Retina (tissue), 1 donor: ENCODE measurements around the gene ACAD9.

Source experiments
- DNase-seq: peaks from one replicate; pipeline ENCODE4 v3.0.0-alpha.2; 2016

Gene ACAD9

DNA sequence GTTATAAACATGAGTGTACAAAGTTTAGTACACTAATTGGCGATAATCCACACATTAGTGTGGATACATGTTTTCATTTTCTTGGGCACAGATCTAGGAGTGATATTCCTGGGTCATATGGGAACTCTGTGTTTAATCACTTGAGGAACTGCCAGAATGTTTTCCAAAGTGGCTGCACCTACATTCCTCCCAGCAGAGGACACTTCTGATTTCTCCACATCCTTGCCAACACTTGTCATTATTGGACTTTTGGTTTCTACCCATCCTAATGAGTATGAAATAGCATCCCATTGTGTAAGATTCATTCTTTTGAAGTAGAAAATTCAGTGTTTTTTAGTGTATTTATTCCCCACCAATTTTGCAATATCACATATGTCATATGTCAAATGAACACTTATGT lies 60.8 kb downstream of the ACAD9 start:
- DNase-seq, result no peak

DNA sequence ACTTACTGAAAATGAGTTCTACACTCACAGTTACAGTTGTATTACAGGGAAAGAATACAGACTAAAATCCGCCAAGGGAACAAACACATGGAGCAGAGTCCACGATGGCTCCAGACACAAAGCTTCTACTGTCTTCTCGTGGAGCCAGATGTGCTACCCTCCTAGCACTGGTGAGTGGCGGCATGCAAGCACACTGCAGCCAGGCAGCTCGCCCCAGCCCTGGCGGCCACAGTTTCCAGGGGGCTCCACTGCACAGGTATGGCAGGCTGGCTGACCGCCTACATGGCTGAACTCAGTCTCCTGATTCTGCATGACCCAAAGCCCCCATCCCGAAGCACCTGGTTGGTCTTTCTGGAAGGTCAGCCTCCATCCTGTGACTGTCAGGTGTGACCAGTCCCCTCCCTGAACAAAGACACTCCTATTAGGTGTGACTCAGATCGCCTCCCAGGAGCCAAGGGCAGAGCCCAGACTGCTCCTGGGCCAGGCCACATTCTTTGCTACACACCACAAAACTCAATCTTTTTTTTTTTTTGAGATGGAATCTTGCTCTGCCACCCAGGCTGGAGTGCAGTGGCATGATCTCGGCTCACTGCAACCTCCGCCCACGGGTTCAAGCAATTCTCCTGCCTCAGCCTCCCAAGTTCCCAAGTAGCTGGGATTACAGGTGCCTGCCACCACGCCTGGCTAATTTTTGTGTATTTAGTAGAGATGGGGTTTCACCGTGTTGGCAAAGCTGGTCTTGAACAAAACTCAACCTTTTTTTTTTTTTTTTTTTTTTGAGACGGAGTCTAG lies 62.9 kb downstream of the ACAD9 start:
- DNase-seq, result no peak

DNA sequence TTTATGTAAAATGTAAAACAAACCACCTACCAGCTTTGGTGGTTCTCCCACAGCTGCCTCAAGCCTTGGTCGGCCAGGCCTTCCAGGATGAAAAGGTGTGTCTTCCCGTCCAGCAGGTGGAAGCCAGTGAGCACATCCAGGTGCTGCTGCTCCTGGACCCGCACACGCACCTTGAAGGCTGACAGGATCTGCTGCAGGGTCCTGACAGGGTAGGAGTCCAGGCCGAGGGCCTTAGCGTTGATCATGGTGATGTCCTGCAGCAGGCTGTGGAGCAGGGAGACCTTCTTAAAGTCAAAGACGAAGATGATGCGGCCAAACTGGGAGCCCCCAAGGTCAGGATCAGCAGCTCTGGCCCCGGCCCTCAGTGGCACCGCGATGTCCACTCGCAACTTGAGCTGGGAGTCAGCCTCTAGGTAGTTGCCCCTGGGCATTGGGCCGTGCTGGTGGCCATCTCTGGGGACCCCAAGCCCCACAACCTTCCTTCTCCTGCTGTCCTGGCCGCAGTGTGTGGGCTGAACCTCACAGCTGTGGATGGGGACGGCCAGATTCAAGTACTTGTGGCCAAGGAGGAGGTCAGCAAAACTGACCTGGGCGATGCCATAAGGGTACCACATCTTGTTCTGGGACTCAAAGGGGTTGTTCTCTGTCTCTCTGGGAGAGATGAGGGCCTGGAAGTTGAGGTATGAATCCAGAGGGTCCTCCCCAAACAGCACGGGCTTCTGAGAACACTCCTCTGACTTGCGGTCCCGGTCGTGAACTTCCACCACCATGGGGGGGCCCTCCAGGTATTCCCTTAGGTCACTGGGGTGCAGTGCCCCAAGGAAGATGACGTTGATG lies 65.8 kb downstream of the ACAD9 start:
- no peak for DNase-seq

DNA sequence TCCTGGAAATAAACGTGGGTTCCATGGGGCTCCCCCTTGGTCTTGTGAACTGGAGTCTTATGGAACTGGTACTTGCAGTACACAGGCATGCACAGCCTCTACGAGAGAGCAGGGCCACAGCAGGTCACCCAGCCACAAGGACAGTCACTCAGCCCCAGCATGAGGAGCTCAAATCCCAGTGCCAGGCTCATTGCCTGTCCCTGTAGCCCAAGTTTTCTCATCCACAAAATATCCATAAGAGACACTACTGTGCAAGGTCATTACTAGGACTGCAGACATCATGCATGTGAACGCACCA lies 66.4 kb downstream of the ACAD9 start:
- no peak for DNase-seq

DNA sequence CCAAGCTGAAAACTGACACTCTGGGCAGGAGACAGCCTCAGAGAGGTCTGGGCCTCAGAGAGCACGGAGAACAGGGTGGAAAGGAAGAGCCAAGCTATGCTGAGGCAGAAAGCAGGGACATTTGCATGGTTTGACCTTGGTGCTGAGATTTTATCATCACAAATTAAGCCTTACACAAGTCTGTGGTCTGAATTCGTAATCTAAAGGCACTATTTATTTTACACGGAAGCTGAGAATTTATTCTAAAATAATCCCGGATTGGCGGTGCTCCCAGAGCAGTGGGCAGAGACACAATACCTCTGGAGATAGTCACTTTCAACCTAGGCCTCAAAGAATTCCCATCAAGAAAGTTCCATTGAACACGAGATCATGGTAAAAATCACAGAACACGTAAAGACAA lies 67.0 kb downstream of the ACAD9 start:
- no peak for DNase-seq

DNA sequence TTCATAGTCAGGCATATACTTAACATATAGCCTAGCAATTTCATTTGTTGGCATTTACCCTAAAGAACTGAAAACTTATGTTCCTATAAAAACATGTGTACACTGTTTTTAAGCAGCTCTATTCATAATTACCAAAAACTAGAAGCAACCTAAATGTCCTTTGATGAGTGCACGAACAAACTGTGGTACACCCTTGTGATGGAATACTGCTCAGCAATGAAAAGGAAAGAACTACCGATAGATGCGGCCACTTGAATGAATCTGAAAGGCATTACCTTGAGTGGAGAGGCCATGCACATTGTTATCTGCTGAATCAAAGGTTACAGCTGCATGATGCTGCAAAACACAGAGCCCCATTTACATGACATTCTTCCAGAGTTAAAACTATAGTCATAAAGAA lies 69.7 kb downstream of the ACAD9 start:
- DNase-seq, result no peak

DNA sequence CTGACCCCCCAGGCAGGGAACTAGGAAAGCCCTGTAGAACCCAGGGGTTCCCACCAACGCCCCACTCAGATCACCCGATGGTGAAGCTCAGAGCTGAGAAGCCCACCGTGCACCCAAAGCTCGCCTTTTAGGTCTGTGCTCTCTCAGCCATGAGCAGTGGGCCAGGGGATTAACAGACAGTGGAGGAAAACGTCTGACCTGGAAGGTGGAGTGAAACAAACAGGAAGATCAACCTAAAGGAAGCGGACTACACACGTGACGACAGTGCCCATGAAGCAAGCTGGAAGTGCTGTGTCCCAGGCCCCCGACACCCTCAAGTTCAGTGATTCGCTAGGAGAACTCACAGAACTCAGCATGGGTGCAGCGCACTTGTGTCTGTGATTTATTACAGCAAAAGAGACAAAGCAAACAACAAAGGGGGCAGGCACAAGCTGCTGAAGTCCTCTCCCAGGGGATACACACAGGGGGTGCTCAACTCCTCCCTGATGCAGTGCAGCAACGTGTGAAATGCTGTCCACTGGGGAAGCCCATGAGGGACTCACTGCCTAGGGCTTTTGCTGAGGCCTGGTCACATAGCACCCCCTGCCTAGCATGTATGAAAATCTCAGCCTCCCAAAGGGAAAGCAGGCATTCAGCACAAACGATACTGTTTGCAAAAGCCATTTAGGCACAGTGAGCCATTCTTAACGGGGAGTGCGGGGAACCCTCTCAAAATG lies 71.0 kb downstream of the ACAD9 start:
- DNase-seq, result peak; percentile 25

DNA sequence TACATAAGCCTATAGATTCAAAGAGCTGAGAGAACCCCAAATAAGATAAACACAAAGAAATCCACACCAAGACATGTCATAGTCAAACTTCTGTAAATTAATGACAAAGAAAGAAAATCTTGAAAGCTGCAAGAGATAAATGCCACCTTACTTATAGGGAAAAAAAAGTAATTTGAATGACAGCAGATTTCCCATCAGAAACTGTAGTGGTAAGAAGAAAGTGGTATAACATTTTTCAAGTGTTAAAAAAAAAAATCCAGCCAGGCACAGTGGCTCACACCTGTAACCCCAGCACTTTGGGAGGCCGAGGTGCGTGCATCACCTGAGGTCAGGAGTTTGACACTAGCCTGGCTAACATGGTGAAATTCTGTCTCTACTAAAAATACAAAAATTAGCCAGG lies 77.0 kb downstream of the ACAD9 start:
- DNase-seq, result no peak
